ENCODE measurements around the gene GNAZ.

Gene GNAZ

GRCh38 chr22:23155831-23156230 is 85.5 kb downstream of the GNAZ start:
- no peak for DNase-seq (ENCODE audit: low read depth)

- DNase-seq (ENCODE audit: low read depth), result no peak
Observed at GRCh38 chr22:23156286-23156685, 86.0 kb downstream of the GNAZ start.

- no peak for DNase-seq (ENCODE audit: low read depth)
Observed at GRCh38 chr22:23157560-23158515, 87.5 kb downstream of the GNAZ start.

- DNase-seq (ENCODE audit: low read depth), result no peak
Observed at GRCh38 chr22:23158516-23159290, 88.4 kb downstream of the GNAZ start.

GRCh38 chr22:23159291-23159630 is 88.9 kb downstream of the GNAZ start:
- no peak for DNase-seq (ENCODE audit: low read depth)

- DNase-seq (ENCODE audit: low read depth), result no peak
Observed at GRCh38 chr22:23161029-23161428, 90.7 kb downstream of the GNAZ start.

GRCh38 chr22:23161574-23161973 is 91.3 kb downstream of the GNAZ start:
- DNase-seq (ENCODE audit: low read depth), result no peak

GRCh38 chr22:23163665-23164064 is 93.3 kb downstream of the GNAZ start:
- DNase-seq (ENCODE audit: low read depth), result no peak

- DNase-seq (ENCODE audit: low read depth), result no peak
Observed at GRCh38 chr22:23164091-23164490, 93.8 kb downstream of the GNAZ start.

- no peak for DNase-seq (ENCODE audit: low read depth)
Observed at GRCh38 chr22:23166042-23166831, 95.9 kb downstream of the GNAZ start.

GRCh38 chr22:23166841-23167616 is 96.7 kb downstream of the GNAZ start:
- DNase-seq (ENCODE audit: low read depth), result no peak

- DNase-seq (ENCODE audit: low read depth), result no peak
Observed at GRCh38 chr22:23168391-23169042, 98.2 kb downstream of the GNAZ start.

GRCh38 chr22:23169043-23169406 is 98.7 kb downstream of the GNAZ start:
- no peak for DNase-seq (ENCODE audit: low read depth)

Data from GM04503 (cell line).